HCT116 (cell line): ENCODE results near the gene TSSK6. TPM values are rescaled to one million over a fixed set of nuclear protein-coding genes. Genes with fewer than 3 reads are reported as not detected.

ENCODE experiments used
- ATAC-seq: fragments of 200-7000 bp; cut with Tn5 transposase; 2 replicates; pipeline ENCODE4 v1.9.1; 2020; ENCODE audit warnings: mild to moderate bottlenecking, moderate library complexity
- BruUV-seq: library from RNA; stranded (reverse); fragments of 400-500 nt; replicated peaks from 2 replicates; lab custom pipeline; 2021; lab: Mats Ljungman, UMichigan
- CTCF ChIA-PET: fragments of 300-600 bp; sonication (Branson Sonifier 250); formaldehyde crosslinking; loops from one replicate; lab custom pipeline; 2021; ENCODE audit warnings: antibody characterized with exemption; lab: Charles Lee
- POLR2A ChIA-PET: fragments of 300-600, 350-600 bp; sonication (Branson Sonifier 250); formaldehyde crosslinking; loops from one replicate; lab custom pipeline; 2021; ENCODE audit warnings: antibody characterized with exemption; lab: Charles Lee
- RAD21 ChIA-PET, 2 experiments: fragments of 300-600 bp; sonication (Branson Sonifier 250); formaldehyde crosslinking; loops; one replicate each; lab custom pipeline; 2023; ENCODE audit warnings: low total read pairs in 2 of 2; ENCODE audit not compliant: uncharacterized antibody in 2 of 2, unreplicated experiment in 2 of 2, low non-redundant PET in 1 of 2; lab: Charles Lee
- DNase-seq: peaks from one replicate; pipeline ENCODE4 v3.0.0-alpha.2; 2010; ENCODE audit warnings: low read depth, low spot score
- H2AFZ ChIP-seq: fragments of 200-600 bp; shearing (Covaris generic), sonication (generic); 2 replicates; pipeline ENCODE4 v1.6.1; 2017; ENCODE audit warnings: low read depth, mixed run types, mixed read lengths, antibody characterized with exemption, low read length; ENCODE audit not compliant: poor library complexity, severe bottlenecking
- H3K27ac ChIP-seq: 2 replicates; pipeline ENCODE4 v1.5.1; 2012; ENCODE audit warnings: low read depth, low read length
- H3K27me3 ChIP-seq: fragments of 200-600 bp; sonication (generic); 2 replicates; pipeline ENCODE4 v1.6.1; 2016; ENCODE audit warnings: mixed run types, low read length, mixed read lengths; ENCODE audit not compliant: insufficient read depth
- H3K36me3 ChIP-seq, 2 experiments: fragments of 200-500 bp in 1 of 2; fragments of 200-600 bp in 1 of 2; sonication (Bioruptor generic) in 1 of 2; sonication (generic) in 1 of 2; 2 replicates each; pipeline versions ENCODE4 v1.5.1 to v1.6.1; 2014 to 2016; ENCODE audit warnings: low read length in 2 of 2, inconsistent platforms in 1 of 2, mixed read lengths in 1 of 2, mixed run types in 1 of 2; ENCODE audit not compliant: insufficient read depth in 2 of 2, control insufficient read depth in 1 of 2
- H3K4me1 ChIP-seq, 2 experiments: fragments of 200-600 bp in 1 of 2; sonication (generic) in 1 of 2; 2 replicates each; pipeline versions ENCODE4 v1.5.1 to v1.6.1; 2012 to 2017; ENCODE audit warnings: low read length in 2 of 2, inconsistent platforms in 1 of 2, mild to moderate bottlenecking in 1 of 2, mixed read lengths in 1 of 2, mixed run types in 1 of 2, moderate library complexity in 1 of 2; ENCODE audit not compliant: insufficient read depth in 2 of 2, control insufficient read depth in 1 of 2
- H3K4me2 ChIP-seq: fragments of 200-600 bp; sonication (generic); 2 replicates; pipeline ENCODE4 v1.6.1; 2017; ENCODE audit warnings: mixed run types, low read length, mixed read lengths
- H3K4me3 ChIP-seq, 2 experiments: fragments of 200-600 bp in 1 of 2; sonication (generic) in 1 of 2; replicated peaks in 1 of 2; 2 replicates each; pipeline ENCODE4 v1.5.1; 2011 to 2016; ENCODE audit warnings: low read length in 2 of 2, control low read depth in 1 of 2, low read depth in 1 of 2, mild to moderate bottlenecking in 1 of 2, mixed read lengths in 1 of 2, mixed run types in 1 of 2
- H3K79me2 ChIP-seq: fragments of 200-600 bp; sonication (generic); 2 replicates; pipeline ENCODE4 v1.6.1; 2017; ENCODE audit warnings: mild to moderate bottlenecking, mixed run types, low read length, moderate library complexity, mixed read lengths; ENCODE audit not compliant: insufficient read depth
- H3K9ac ChIP-seq: fragments of 200-600 bp; sonication (generic); 2 replicates; pipeline ENCODE4 v1.6.1; 2016; ENCODE audit warnings: low read length, mixed read lengths
- H3K9me2 ChIP-seq: fragments of 200-600 bp; sonication (generic), shearing (Covaris generic); 2 replicates; pipeline ENCODE4 v1.6.1; 2017; ENCODE audit warnings: mixed run types, mild to moderate bottlenecking, moderate library complexity; ENCODE audit not compliant: insufficient read depth
- H3K9me3 ChIP-seq, 2 experiments: fragments of 200-500 bp in 1 of 2; fragments of 200-600 bp in 1 of 2; sonication (Bioruptor generic) in 1 of 2; sonication (generic) in 1 of 2; 2 replicates each; pipeline ENCODE4 v1.6.1; 2014 to 2017; ENCODE audit warnings: low read length in 2 of 2, mixed read lengths in 2 of 2, inconsistent platforms in 1 of 2, low read depth in 1 of 2, mild to moderate bottlenecking in 1 of 2, mixed run types in 1 of 2, moderate library complexity in 1 of 2; ENCODE audit not compliant: control insufficient read depth in 1 of 2, insufficient read depth in 1 of 2
- H4K20me1 ChIP-seq: fragments of 200-600 bp; sonication (generic), shearing (Covaris generic); 2 replicates; pipeline ENCODE4 v1.6.1; 2017; ENCODE audit warnings: mixed run types, mild to moderate bottlenecking, moderate library complexity; ENCODE audit not compliant: insufficient read depth
- ATF3 ChIP-seq: IDR thresholded peaks from 2 replicates; pipeline ENCODE4 v1.6.1; 2012
- EGR1 ChIP-seq: IDR thresholded peaks from 2 replicates; pipeline ENCODE4 v1.6.1; 2012; ENCODE audit warnings: low read depth
- EZH2 ChIP-seq: fragments of 200-600 bp; sonication (generic); IDR thresholded peaks from 2 replicates; pipeline ENCODE4 v1.6.1; 2017; ENCODE audit warnings: antibody characterized with exemption, mixed run types
- MAX ChIP-seq: IDR thresholded peaks from 2 replicates; pipeline ENCODE4 v1.6.1; 2012
- RAD21 ChIP-seq: IDR thresholded peaks from 2 replicates; pipeline ENCODE4 v1.6.1; 2012; ENCODE audit warnings: low read depth, mild to moderate bottlenecking
- SIN3A ChIP-seq: IDR thresholded peaks from 2 replicates; pipeline ENCODE4 v1.6.1; 2012; ENCODE audit warnings: low read depth
- ZBTB33 ChIP-seq: IDR thresholded peaks from 2 replicates; pipeline ENCODE4 v1.6.1; 2011; ENCODE audit warnings: mild to moderate bottlenecking, low read length, moderate library complexity; ENCODE audit not compliant: insufficient replicate concordance; ENCODE audit errors: extremely low read depth
- ZNF274 ChIP-seq: fragments of 200-500 bp; sonication (Bioruptor generic); IDR thresholded peaks from 2 replicates; pipeline ENCODE4 v1.6.1; 2014; ENCODE audit warnings: mild to moderate bottlenecking, low read depth, low read length, inconsistent platforms
- intact Hi-C: fragments of 100-400 bp; cut with micrococcal nuclease; formaldehyde crosslinking; loops from 2 replicates; pipeline ENCODE4 v1.10.0; 2022
- total RNA-seq: library from RNA; stranded (reverse); gene quantifications from one replicate; pipeline ENCODE4 v1.2.1, GENCODE V29; 2021; ENCODE audit not compliant: unreplicated experiment

TSSK6 gene
- total RNA-seq, 1 experiment from 2014 or later = 4.1 TPM

GRCh38 chr19:19538785-19539166 is 23.4 kb upstream of the TSSK6 start:
- peak overlapping the region; percentile 56 for H3K9ac ChIP-seq
- intact Hi-C loops = no loop called here
- ChIA-PET POLR2A (interaction anchor here (0.6 kb wide), 1 partner anchor 166 kb away, joined by 3 read pairs; no protein-coding TSS in a partner anchor), CTCF (interaction anchor here (2.8 kb wide), 1 partner anchor 15 kb away, joined by 52 read pairs; no protein-coding TSS in a partner anchor), RAD21 (no interaction called here)
- no peaks in the 10 kb centered on the region for H3K9me2 ChIP-seq
- H3K27me3 ChIP-seq = no peaks in the 10 kb centered on the region
- H3K4me1 ChIP-seq = peaks cover 12 to 34% of the 10 kb centered on the region in 2 experiments
- no peak for ATAC-seq
- H2AFZ ChIP-seq = no peak overlapping the region
- peak overlapping the region; percentile 47 to 59 for H3K4me3 ChIP-seq
- H4K20me1 ChIP-seq = no peaks in the 10 kb centered on the region
- H3K4me2 ChIP-seq = peak overlapping the region; percentile 80
- no peaks in the 10 kb centered on the region for H3K36me3 ChIP-seq
- peak overlapping the region; percentile 51 for H3K27ac ChIP-seq
- no peaks in the 10 kb centered on the region for H3K9me3 ChIP-seq
- BruUV-seq = no TSS peak
- no peak for DNase-seq
- no peaks in the 10 kb centered on the region for H3K79me2 ChIP-seq
- TF ChIP-seq RAD21 (no peak), ZBTB33 (no peak), MAX (no peak), EGR1 (no peak), ATF3 (no peak), EZH2 (no peak), ZNF274 (no peak), SIN3A (no peak)
